HCT116 (cell line): ENCODE results near the gene STXBP3. TPM values are rescaled to one million over a fixed set of nuclear protein-coding genes. Genes with fewer than 3 reads are reported as not detected.

Source experiments
- ATAC-seq: fragments of 200-7000 bp; cut with Tn5 transposase; 2 replicates; pipeline ENCODE4 v1.9.1; 2020; ENCODE audit warnings: mild to moderate bottlenecking, moderate library complexity
- BruUV-seq: library from RNA; stranded (reverse); fragments of 400-500 nt; replicated peaks from 2 replicates; lab custom pipeline; 2021; lab: Mats Ljungman, UMichigan
- CTCF ChIA-PET: fragments of 300-600 bp; sonication (Branson Sonifier 250); formaldehyde crosslinking; loops from one replicate; lab custom pipeline; 2021; ENCODE audit warnings: antibody characterized with exemption; lab: Charles Lee
- POLR2A ChIA-PET: fragments of 300-600, 350-600 bp; sonication (Branson Sonifier 250); formaldehyde crosslinking; loops from one replicate; lab custom pipeline; 2021; ENCODE audit warnings: antibody characterized with exemption; lab: Charles Lee
- RAD21 ChIA-PET, 2 experiments: fragments of 300-600 bp; sonication (Branson Sonifier 250); formaldehyde crosslinking; loops; one replicate each; lab custom pipeline; 2023; ENCODE audit warnings: low total read pairs in 2 of 2; ENCODE audit not compliant: uncharacterized antibody in 2 of 2, unreplicated experiment in 2 of 2, low non-redundant PET in 1 of 2; lab: Charles Lee
- DNase-seq: peaks from one replicate; pipeline ENCODE4 v3.0.0-alpha.2; 2010; ENCODE audit warnings: low read depth, low spot score
- H2AFZ ChIP-seq: fragments of 200-600 bp; shearing (Covaris generic), sonication (generic); 2 replicates; pipeline ENCODE4 v1.6.1; 2017; ENCODE audit warnings: low read depth, mixed run types, mixed read lengths, antibody characterized with exemption, low read length; ENCODE audit not compliant: poor library complexity, severe bottlenecking
- H3K27ac ChIP-seq: 2 replicates; pipeline ENCODE4 v1.5.1; 2012; ENCODE audit warnings: low read depth, low read length
- H3K27me3 ChIP-seq: fragments of 200-600 bp; sonication (generic); 2 replicates; pipeline ENCODE4 v1.6.1; 2016; ENCODE audit warnings: mixed run types, low read length, mixed read lengths; ENCODE audit not compliant: insufficient read depth
- H3K36me3 ChIP-seq, 2 experiments: fragments of 200-500 bp in 1 of 2; fragments of 200-600 bp in 1 of 2; sonication (Bioruptor generic) in 1 of 2; sonication (generic) in 1 of 2; 2 replicates each; pipeline versions ENCODE4 v1.5.1 to v1.6.1; 2014 to 2016; ENCODE audit warnings: low read length in 2 of 2, inconsistent platforms in 1 of 2, mixed read lengths in 1 of 2, mixed run types in 1 of 2; ENCODE audit not compliant: insufficient read depth in 2 of 2, control insufficient read depth in 1 of 2
- H3K4me1 ChIP-seq, 2 experiments: fragments of 200-600 bp in 1 of 2; sonication (generic) in 1 of 2; 2 replicates each; pipeline versions ENCODE4 v1.5.1 to v1.6.1; 2012 to 2017; ENCODE audit warnings: low read length in 2 of 2, inconsistent platforms in 1 of 2, mild to moderate bottlenecking in 1 of 2, mixed read lengths in 1 of 2, mixed run types in 1 of 2, moderate library complexity in 1 of 2; ENCODE audit not compliant: insufficient read depth in 2 of 2, control insufficient read depth in 1 of 2
- H3K4me2 ChIP-seq: fragments of 200-600 bp; sonication (generic); 2 replicates; pipeline ENCODE4 v1.6.1; 2017; ENCODE audit warnings: mixed run types, low read length, mixed read lengths
- H3K4me3 ChIP-seq, 2 experiments: fragments of 200-600 bp in 1 of 2; sonication (generic) in 1 of 2; replicated peaks in 1 of 2; 2 replicates each; pipeline ENCODE4 v1.5.1; 2011 to 2016; ENCODE audit warnings: low read length in 2 of 2, control low read depth in 1 of 2, low read depth in 1 of 2, mild to moderate bottlenecking in 1 of 2, mixed read lengths in 1 of 2, mixed run types in 1 of 2
- H3K79me2 ChIP-seq: fragments of 200-600 bp; sonication (generic); 2 replicates; pipeline ENCODE4 v1.6.1; 2017; ENCODE audit warnings: mild to moderate bottlenecking, mixed run types, low read length, moderate library complexity, mixed read lengths; ENCODE audit not compliant: insufficient read depth
- H3K9ac ChIP-seq: fragments of 200-600 bp; sonication (generic); 2 replicates; pipeline ENCODE4 v1.6.1; 2016; ENCODE audit warnings: low read length, mixed read lengths
- H3K9me2 ChIP-seq: fragments of 200-600 bp; sonication (generic), shearing (Covaris generic); 2 replicates; pipeline ENCODE4 v1.6.1; 2017; ENCODE audit warnings: mixed run types, mild to moderate bottlenecking, moderate library complexity; ENCODE audit not compliant: insufficient read depth
- H3K9me3 ChIP-seq, 2 experiments: fragments of 200-500 bp in 1 of 2; fragments of 200-600 bp in 1 of 2; sonication (Bioruptor generic) in 1 of 2; sonication (generic) in 1 of 2; 2 replicates each; pipeline ENCODE4 v1.6.1; 2014 to 2017; ENCODE audit warnings: low read length in 2 of 2, mixed read lengths in 2 of 2, inconsistent platforms in 1 of 2, low read depth in 1 of 2, mild to moderate bottlenecking in 1 of 2, mixed run types in 1 of 2, moderate library complexity in 1 of 2; ENCODE audit not compliant: control insufficient read depth in 1 of 2, insufficient read depth in 1 of 2
- H4K20me1 ChIP-seq: fragments of 200-600 bp; sonication (generic), shearing (Covaris generic); 2 replicates; pipeline ENCODE4 v1.6.1; 2017; ENCODE audit warnings: mixed run types, mild to moderate bottlenecking, moderate library complexity; ENCODE audit not compliant: insufficient read depth
- ATF3 ChIP-seq: IDR thresholded peaks from 2 replicates; pipeline ENCODE4 v1.6.1; 2012
- FOSL1 ChIP-seq: IDR thresholded peaks from 2 replicates; pipeline ENCODE4 v1.6.1; 2012; ENCODE audit warnings: low read depth
- JUND ChIP-seq: IDR thresholded peaks from 2 replicates; pipeline ENCODE4 v1.6.1; 2012
- POLR2A ChIP-seq: IDR thresholded peaks from 2 replicates; pipeline ENCODE4 v1.7.0; 2011; ENCODE audit warnings: borderline replicate concordance; ENCODE audit not compliant: insufficient read depth, insufficient read length; ENCODE audit errors: extremely low read depth
- RAD21 ChIP-seq: IDR thresholded peaks from 2 replicates; pipeline ENCODE4 v1.6.1; 2012; ENCODE audit warnings: low read depth, mild to moderate bottlenecking
- SP1 ChIP-seq: IDR thresholded peaks from 2 replicates; pipeline ENCODE4 v1.6.1; 2012; ENCODE audit warnings: low read depth
- SRF ChIP-seq: IDR thresholded peaks from 2 replicates; pipeline ENCODE4 v1.6.1; 2012; ENCODE audit warnings: low read depth
- YY1 ChIP-seq: IDR thresholded peaks from 2 replicates; pipeline ENCODE4 v1.6.1; 2011; ENCODE audit warnings: low read length, low read depth, moderate library complexity, mild to moderate bottlenecking; ENCODE audit not compliant: insufficient replicate concordance; ENCODE audit errors: extremely low read depth
- intact Hi-C: fragments of 100-400 bp; cut with micrococcal nuclease; formaldehyde crosslinking; loops from 2 replicates; pipeline ENCODE4 v1.10.0; 2022
- total RNA-seq: library from RNA; stranded (reverse); gene quantifications from one replicate; pipeline ENCODE4 v1.2.1, GENCODE V29; 2021; ENCODE audit not compliant: unreplicated experiment
- TF ChIP-seq, protein P1 (sequence below): IDR thresholded peaks from 2 replicates; pipeline ENCODE4 v1.6.1; 2012; ENCODE audit warnings: low read depth
- TF ChIP-seq, protein P2 (sequence below), 3 experiments: fragments of 200-600 bp in 1 of 3; sonication (generic) in 1 of 3; IDR thresholded peaks in 2 of 3; conservative IDR thresholded peaks in 1 of 3; 2 replicates each; pipeline ENCODE4 v1.5.1; 2012 to 2017; ENCODE audit warnings: low read depth in 2 of 3, low read length in 2 of 3, antibody characterized with exemption in 1 of 3, borderline replicate concordance in 1 of 3, control low read depth in 1 of 3, mild to moderate bottlenecking in 1 of 3, mixed read lengths in 1 of 3, mixed run types in 1 of 3, moderate library complexity in 1 of 3; ENCODE audit not compliant: insufficient read depth in 1 of 3

STXBP3 gene
- total RNA-seq, 1 experiment from 2014 or later = 22.6 TPM

GRCh38 chr1:108841703-108842102 lies 95.2 kb downstream of the STXBP3 start:
- Histone ChIP-seq H2AFZ (no peak overlapping the region), H3K27me3 (no peaks in the 10 kb centered on the region), H3K9me3 (no peaks in the 10 kb centered on the region), H3K4me2 (no peak overlapping the region), H3K36me3 (no peaks in the 10 kb centered on the region), H3K4me1 (no peaks in the 10 kb centered on the region), H3K4me3 (no peak overlapping the region), H4K20me1 (no peaks in the 10 kb centered on the region), H3K9ac (no peak overlapping the region), H3K27ac (no peak overlapping the region), H3K9me2 (no peaks in the 10 kb centered on the region), H3K79me2 (no peaks in the 10 kb centered on the region)
- ATAC-seq (no peak), DNase-seq (no peak)
- CTCF ChIA-PET = no interaction called here
- intact Hi-C loops = no loop called here
- RAD21 ChIA-PET = no interaction called here
- POLR2A ChIA-PET = no interaction called here
- no TSS peak for BruUV-seq
- TF ChIP-seq, protein P1, sequence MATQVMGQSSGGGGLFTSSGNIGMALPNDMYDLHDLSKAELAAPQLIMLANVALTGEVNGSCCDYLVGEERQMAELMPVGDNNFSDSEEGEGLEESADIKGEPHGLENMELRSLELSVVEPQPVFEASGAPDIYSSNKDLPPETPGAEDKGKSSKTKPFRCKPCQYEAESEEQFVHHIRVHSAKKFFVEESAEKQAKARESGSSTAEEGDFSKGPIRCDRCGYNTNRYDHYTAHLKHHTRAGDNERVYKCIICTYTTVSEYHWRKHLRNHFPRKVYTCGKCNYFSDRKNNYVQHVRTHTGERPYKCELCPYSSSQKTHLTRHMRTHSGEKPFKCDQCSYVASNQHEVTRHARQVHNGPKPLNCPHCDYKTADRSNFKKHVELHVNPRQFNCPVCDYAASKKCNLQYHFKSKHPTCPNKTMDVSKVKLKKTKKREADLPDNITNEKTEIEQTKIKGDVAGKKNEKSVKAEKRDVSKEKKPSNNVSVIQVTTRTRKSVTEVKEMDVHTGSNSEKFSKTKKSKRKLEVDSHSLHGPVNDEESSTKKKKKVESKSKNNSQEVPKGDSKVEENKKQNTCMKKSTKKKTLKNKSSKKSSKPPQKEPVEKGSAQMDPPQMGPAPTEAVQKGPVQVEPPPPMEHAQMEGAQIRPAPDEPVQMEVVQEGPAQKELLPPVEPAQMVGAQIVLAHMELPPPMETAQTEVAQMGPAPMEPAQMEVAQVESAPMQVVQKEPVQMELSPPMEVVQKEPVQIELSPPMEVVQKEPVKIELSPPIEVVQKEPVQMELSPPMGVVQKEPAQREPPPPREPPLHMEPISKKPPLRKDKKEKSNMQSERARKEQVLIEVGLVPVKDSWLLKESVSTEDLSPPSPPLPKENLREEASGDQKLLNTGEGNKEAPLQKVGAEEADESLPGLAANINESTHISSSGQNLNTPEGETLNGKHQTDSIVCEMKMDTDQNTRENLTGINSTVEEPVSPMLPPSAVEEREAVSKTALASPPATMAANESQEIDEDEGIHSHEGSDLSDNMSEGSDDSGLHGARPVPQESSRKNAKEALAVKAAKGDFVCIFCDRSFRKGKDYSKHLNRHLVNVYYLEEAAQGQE = no peak
- TF ChIP-seq JUND = no peak
- no peak for TF ChIP-seq POLR2A
- TF ChIP-seq YY1 = no peak
- no peak for TF ChIP-seq FOSL1
- no peak for TF ChIP-seq RAD21

- ChIA-PET CTCF (interaction anchor here (1.1 kb wide), 1 partner anchor 13 kb away, joined by 3 read pairs; no protein-coding TSS in a partner anchor), POLR2A (no interaction called here), RAD21 (no interaction called here)
- Histone ChIP-seq H3K27ac (no peak overlapping the region), H3K9me3 (no peaks in the 10 kb centered on the region), H3K4me3 (no peak overlapping the region), H3K27me3 (no peaks in the 10 kb centered on the region), H3K36me3 (no peaks in the 10 kb centered on the region), H3K4me2 (no peak overlapping the region), H3K79me2 (no peaks in the 10 kb centered on the region), H3K9ac (no peak overlapping the region), H4K20me1 (no peaks in the 10 kb centered on the region), H3K9me2 (no peaks in the 10 kb centered on the region), H2AFZ (no peak overlapping the region), H3K4me1 (no peaks in the 10 kb centered on the region)
- no TSS peak for BruUV-seq
- DNase-seq (no peak), ATAC-seq (no peak)
- intact Hi-C loops = no loop called here
- TF ChIP-seq SP1 (no peak), SRF (no peak), POLR2A (no peak), ATF3 (no peak)
- TF ChIP-seq, protein P1 = no peak
- TF ChIP-seq, protein P2, sequence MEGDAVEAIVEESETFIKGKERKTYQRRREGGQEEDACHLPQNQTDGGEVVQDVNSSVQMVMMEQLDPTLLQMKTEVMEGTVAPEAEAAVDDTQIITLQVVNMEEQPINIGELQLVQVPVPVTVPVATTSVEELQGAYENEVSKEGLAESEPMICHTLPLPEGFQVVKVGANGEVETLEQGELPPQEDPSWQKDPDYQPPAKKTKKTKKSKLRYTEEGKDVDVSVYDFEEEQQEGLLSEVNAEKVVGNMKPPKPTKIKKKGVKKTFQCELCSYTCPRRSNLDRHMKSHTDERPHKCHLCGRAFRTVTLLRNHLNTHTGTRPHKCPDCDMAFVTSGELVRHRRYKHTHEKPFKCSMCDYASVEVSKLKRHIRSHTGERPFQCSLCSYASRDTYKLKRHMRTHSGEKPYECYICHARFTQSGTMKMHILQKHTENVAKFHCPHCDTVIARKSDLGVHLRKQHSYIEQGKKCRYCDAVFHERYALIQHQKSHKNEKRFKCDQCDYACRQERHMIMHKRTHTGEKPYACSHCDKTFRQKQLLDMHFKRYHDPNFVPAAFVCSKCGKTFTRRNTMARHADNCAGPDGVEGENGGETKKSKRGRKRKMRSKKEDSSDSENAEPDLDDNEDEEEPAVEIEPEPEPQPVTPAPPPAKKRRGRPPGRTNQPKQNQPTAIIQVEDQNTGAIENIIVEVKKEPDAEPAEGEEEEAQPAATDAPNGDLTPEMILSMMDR (IDR thresholded peaks at IDR 0.05 in 2 of 3, conservative IDR thresholded peaks at IDR 0.05 in 1 of 3; ENCODE audit: borderline replicate concordance in 1 of 3, insufficient read depth in 1 of 3, low read depth in 2 of 3, low read length in 2 of 3) = no peak
These were observed 96.2 kb downstream of the STXBP3 start for GRCh38 chr1:108842525-108843181.
